NB4 (cell line): Measurements from ENCODE around the gene UBAP1L.
A peak's percentile ranks its signal among the peaks of the same experiment; 100 is the strongest.
"Not testable (repeated sequence)": the region's sequence is repeated elsewhere in the genome, so short reads cannot be mapped to it uniquely, and the experiment has no call there.

Source experiments
- DNase-seq: peaks from one replicate; pipeline ENCODE4 v3.0.0; 2010; ENCODE audit warnings: low read depth
- H3K4me3 ChIP-seq: one replicate; pipeline ENCODE4 v1.5.1; 2011; ENCODE audit warnings: mild to moderate bottlenecking, low read depth, low read length, moderate library complexity
- CTCF ChIP-seq: IDR thresholded peaks from one replicate; pipeline ENCODE4 v1.5.1; 2012; ENCODE audit warnings: low read depth, low read length
- MAX ChIP-seq: IDR thresholded peaks from 2 replicates; pipeline ENCODE4 v1.6.1; 2011; ENCODE audit warnings: low read depth, low read length
- MYC ChIP-seq: IDR thresholded peaks from 2 replicates; pipeline ENCODE4 v1.6.1; 2011; ENCODE audit warnings: low read depth, low read length
- POLR2A ChIP-seq: IDR thresholded peaks from 2 replicates; pipeline ENCODE4 v1.6.1; 2011; ENCODE audit warnings: mild to moderate bottlenecking; ENCODE audit not compliant: insufficient read length; ENCODE audit errors: extremely low read depth

Gene UBAP1L

GRCh38 chr15:65101411-65101890, 13.5 kb downstream of the UBAP1L start:
- TF ChIP-seq MAX (no peak), CTCF (peak; percentile 74)
- H3K4me3 ChIP-seq = no peak overlapping the region

GRCh38 chr15:65100442-65100841, 14.6 kb downstream of the UBAP1L start:
- no peak for DNase-seq
- H3K4me3 ChIP-seq = no peak overlapping the region
- TF ChIP-seq MYC (no peak), CTCF (no peak), MAX (no peak), POLR2A (no peak)

More at GRCh38 chr15:65101411-65101890, 13.5 kb downstream of the UBAP1L start:
- DNase-seq = peak; percentile 68

GRCh38 chr15:65099801-65100200, 15.2 kb downstream of the UBAP1L start:
- DNase-seq, H3K4me3 ChIP-seq: not testable (repeated sequence)

GRCh38 chr15:65099336-65099735, 15.7 kb downstream of the UBAP1L start:
- no peak for DNase-seq
- TF ChIP-seq MYC = no peak
- TF ChIP-seq POLR2A = no peak
- no peak for TF ChIP-seq MAX
- TF ChIP-seq CTCF = no peak
- H3K4me3 ChIP-seq = no peak overlapping the region

- no peak overlapping the region for H3K4me3 ChIP-seq
- TF ChIP-seq POLR2A = no peak
- TF ChIP-seq CTCF = no peak
- no peak for TF ChIP-seq MYC
- no peak for TF ChIP-seq MAX
- DNase-seq = no peak
These were observed 17.2 kb downstream of the UBAP1L start for GRCh38 chr15:65097651-65098263.

GRCh38 chr15:65096481-65097385, 18.3 kb downstream of the UBAP1L start:
- DNase-seq = no peak
- no peak for TF ChIP-seq CTCF
- no peak for TF ChIP-seq POLR2A
- no peak for TF ChIP-seq MYC
- H3K4me3 ChIP-seq = no peak overlapping the region
